GM18861 (cell line): ENCODE measurements around the gene OMG.
A peak's percentile ranks its signal among the peaks of the same experiment; 100 is the strongest.
"Not testable (repeated sequence)": the region's sequence is repeated elsewhere in the genome, so short reads cannot be mapped to it uniquely, and the experiment has no call there.

ENCODE experiments used
- ATAC-seq: cut with Tn5 transposase; IDR thresholded peaks from one replicate; pipeline ENCODE4 v1.9.1; 2021; ENCODE audit not compliant: unreplicated experiment

OMG gene

DNA sequence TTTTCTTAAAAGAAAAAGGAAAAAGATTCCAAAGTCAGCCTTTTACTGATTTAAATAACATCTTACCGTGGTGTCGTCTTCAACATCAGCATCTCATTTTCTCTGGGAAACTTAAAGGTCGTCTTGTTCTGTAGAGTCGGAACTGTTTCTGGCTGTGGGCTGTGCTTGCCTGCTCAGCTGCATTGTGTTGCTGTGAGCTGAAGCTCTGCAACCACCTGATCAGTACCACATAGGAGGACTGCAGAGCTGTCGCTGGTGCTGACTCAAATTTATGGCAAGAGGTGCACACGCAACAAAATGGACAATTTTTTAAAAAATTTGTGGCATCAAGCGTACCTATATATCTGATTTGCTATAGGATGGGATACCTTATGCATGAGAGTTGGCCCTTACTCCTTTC is at the start of gene OMG:
TSS of gene OMG (minus strand) at position 150 of the 400 bp plus-strand sequence. CDS start 908 bp downstream, outside the sequence.
- ATAC-seq, result no peak

- not testable (repeated sequence) for ATAC-seq
Measured at GRCh38 chr17:31345191-31345747, 48.2 kb upstream of the OMG start.

DNA sequence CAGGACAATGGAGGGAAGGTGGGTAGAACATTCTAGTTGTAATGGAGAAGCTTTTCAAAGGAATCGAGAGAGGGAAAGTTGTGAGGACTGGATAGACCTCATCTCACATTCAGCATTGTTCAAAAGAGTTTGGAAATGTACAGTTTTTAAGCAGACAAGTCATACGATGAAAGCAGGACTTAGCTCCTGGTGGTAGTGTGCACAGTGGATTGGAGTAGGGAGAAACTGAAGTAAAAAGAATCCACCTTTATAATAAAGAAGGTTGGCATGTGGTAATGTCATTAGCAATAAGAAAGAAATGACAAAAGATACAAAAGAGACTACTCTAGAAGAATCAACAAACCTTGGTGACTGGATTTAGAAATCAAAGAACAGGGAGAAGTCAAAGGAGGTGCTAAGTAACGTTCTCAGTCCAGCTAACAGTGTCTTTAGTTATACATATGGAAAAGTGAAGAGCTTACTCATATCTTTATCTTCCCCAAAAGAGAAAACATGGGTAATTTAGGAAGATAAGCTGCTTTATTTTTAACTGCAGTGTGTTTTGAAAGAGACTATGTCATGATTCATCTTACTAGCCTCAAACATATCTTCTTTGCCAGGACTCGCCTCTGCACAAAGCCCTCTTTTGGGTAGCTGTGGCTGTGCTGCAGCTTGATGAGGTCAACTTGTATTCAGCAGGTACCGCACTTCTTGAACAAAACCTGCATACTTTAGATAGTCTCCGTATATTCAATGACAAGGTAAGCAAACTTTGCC is 43.0 kb upstream of the OMG start:
- no peak for ATAC-seq

DNA sequence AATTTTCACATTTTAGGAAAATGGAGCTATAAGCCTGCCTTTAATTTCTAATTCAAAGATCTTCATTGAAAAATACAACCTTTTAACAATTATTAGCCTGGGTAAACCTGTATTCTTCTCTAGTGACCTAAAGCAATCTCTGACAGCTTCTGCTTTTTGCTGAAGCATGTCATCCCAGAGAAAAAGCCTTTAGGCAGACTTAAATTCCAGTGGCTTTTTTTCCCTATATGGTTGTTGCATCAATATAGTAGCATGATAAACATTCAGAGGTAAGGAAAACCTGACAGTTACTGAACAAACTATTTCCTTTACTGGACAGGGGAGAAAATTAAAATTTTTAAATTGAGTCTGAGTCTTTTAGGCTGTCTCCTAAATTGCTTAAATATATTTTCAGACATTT is 32.2 kb upstream of the OMG start:
- no peak for ATAC-seq

- no peak for ATAC-seq
Measured at GRCh38 chr17:31328160-31328535, 31.1 kb upstream of the OMG start.

- no peak for ATAC-seq
Measured at GRCh38 chr17:31327534-31328159, 30.6 kb upstream of the OMG start.

DNA sequence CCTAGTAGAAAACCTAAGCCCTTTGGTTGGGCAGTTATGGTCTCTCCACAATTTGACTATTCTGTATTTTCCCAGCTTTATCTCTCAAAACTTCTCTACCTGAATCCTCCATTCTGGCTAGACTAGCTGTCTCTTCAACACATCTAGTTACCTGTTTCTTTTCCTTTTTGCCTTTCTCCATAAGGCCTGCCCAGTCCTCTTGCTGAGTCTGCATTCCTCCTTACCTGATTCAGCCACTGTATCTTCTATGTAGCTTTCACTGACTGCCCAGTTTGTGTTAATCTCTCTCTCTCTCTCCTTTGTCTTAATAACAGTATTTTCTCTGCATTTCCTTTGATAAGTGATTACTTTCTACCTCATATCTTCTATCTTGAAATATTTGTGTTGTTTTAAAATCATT is 26.5 kb upstream of the OMG start:
- ATAC-seq, result no peak

DNA sequence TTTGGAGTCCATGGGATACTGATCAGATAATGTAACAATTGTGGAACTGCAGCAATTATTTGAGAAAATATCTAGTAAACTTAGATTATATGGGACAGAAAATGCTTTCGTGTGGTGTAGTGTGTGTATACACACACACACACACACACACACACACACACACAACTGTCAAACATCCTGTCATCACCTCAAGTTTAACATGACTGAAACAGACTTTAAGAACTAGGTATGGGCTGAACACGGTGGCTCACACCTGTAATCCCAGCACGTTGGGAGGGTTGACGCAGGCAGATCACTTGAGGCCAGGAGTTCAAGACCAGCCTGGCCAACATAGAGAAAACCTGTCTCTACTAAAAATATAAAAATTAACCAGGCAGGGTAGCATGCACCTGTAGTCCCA is 24.9 kb upstream of the OMG start:
- ATAC-seq, result no peak

DNA sequence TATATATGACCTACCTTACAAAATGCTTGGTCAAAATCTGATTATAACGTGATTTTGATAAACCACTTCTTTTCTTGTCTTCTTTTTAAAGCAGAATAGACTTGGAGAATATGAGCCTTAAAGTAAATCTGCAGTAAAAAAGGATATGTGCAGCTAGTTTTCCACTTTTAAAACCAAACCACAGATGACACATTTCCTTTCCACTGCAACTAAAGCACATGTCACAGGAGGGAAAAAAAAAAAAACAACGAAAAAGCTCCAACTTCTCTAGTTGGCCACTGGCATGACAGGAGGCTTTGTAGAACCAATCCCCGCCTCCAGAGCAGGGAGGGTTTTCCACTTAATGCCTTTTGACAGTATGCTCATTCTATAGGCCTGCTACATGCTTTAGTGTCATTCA is 24.4 kb upstream of the OMG start, which contains the start of gene EVI2A:
TSS of gene EVI2A (minus strand) at position 142 of the 400 bp plus-strand sequence. CDS start 2,609 bp downstream, outside the sequence.
- ATAC-seq, result no peak

- ATAC-seq, result no peak
Measured at GRCh38 chr17:31320791-31321190, 23.8 kb upstream of the OMG start.

DNA sequence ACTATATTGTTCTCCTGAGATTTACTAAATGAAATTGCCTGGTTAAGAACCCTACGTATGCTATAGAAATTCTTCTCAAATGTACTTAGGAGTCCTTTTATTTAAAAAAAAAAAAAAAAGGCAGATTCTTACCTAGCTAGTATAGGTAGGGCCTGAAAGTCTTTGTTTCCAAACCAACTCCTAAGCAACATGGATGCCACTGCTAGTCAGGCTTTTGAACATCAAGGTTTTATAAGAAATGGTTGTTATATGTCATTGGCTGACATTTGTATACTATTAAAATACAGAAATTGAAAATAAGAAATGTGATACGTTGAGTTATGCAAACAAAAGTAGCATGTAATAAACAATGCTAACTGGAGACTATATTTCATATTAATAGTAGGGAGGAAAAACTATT is 23.2 kb upstream of the OMG start:
- ATAC-seq, result no peak

DNA sequence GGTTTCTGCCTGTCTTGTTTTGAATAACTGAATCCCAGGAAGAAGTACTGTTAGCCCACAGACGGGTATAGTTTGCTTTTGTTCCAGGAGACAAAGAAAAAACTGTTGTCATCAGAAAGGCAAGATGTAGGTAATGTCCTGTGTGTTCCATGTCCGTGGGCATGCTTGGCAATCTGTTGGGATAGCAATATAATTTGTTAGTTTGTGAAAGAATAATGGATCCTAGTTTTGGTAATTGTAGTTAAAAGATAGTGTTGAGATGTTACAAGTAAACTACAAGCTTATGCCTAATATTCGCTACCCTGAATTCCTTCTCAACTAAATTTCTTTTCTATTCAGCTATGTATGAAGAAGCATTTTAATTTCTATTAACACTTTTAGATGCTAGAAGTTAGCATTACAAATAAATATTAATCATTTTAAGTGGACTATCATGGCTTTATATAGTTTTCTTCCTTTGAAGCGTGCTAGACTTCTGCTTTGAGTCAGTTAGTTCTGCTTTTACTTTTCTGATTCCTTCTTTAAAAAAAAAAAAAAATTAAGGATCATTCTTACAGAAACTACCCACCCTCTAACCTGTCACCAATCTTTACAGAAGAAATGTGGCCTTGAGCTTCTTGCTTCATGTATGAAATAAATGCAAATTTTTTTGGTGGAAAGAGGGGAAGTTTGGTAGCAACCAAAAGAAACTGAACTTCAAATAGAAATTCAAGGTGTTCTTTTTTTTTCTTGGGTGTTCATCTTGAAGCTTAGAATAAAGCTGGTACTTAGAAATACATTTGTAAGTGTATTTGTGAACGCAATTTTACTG is 22.0 kb upstream of the OMG start:
- ATAC-seq, result no peak

GRCh38 chr17:31318298-31318801 is 21.3 kb upstream of the OMG start:
- no peak for ATAC-seq

DNA sequence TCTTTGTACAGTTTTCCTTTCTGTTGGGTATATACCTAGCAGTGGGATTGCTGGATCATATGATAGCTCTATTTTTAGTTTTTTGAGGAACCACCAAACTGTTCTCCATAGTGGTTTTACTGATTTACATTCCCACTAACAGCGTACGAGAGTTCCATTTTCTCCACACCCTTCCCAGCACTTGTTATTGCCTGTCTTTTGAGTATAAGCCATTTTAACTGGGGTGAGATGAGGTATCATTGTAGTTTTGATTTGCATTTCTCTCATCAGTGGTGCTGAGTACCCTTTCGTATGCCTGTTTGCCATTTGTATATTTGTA is 17.7 kb upstream of the OMG start:
- ATAC-seq, result no peak

DNA sequence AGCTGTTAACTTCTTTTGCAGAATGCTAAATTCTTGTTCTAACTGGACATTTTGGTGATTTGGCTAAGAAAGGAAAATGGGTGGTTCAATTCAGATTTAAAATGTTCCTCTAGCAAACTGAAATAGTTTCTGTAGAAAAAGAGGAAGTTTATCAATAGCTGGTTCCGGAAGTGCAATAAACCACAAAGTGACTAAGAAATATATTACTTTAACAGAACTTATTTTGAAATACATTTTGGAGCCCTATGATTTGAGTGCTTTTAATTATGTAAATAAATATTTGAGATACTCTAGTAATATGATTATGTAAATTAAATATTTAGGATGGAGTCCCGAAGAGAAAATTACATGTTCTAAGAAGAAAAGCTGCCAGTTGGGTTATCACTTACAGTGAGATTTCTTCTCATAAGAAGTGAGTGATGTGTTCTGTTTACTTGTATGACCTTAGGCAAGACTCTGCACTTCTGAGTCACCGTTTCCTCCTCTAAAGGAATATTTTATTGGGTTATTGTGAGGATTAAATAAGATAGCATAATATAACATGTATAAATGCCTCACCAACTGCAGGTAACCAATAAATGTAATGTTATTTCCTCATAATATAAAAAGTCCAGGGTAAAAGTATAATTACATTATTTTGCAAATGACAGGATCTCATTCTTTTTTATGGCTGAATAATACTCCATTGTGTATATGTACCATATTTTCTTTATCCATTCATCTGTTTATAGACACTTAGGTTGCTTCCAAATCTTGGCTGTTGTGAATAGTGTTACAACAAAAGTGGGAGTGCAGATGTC is 17.1 kb upstream of the OMG start, which contains the start of gene EVI2B:
TSS of gene EVI2B (minus strand) at position 73 of the 800 bp plus-strand sequence. CDS start 8,445 bp downstream, outside the sequence.
- ATAC-seq, result peak; percentile 38

DNA sequence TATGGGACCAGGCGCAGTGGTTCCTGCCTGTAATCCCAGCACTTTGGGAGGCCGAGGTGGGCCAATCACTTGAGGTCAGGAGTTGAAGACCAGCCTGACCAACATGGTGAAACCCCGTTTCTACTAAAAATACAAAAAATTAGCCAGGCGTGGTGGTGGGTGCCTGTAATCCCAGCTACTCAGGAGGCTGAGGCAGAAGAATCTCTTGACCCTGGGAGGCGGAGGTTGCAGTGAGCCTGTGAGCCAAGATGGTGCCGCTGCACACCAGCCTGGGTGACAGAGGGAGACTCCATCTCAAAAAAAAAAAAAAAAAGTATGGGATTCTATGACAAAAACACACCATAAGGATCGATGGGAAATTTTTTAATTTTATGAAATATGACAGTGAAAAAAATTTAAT is 15.2 kb upstream of the OMG start:
- ATAC-seq, result not testable (repeated sequence)

GRCh38 chr17:31311526-31311925 is 14.5 kb upstream of the OMG start:
- ATAC-seq, result no peak

GRCh38 chr17:31310886-31311285 is 13.8 kb upstream of the OMG start:
- no peak for ATAC-seq

DNA sequence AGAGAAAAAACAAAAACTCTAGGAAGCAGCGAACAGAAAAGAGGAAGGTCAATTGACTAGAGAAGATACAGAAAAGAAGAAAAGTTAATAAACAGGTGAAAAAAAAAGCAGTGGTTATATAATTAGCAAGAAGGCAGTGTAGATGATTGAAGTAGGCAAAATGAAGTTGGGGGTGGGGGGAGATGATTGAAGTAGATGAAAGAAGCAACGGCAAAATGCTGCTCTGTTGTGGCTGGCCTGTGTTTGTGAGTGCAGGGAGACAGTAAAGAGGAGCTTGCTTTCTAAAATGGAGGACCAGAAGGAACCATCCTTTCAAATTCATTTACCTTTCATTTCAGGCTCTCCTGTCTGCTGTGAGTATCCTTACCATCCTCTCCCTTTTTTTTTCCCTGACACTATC is 13.2 kb upstream of the OMG start:
- no peak for ATAC-seq

DNA sequence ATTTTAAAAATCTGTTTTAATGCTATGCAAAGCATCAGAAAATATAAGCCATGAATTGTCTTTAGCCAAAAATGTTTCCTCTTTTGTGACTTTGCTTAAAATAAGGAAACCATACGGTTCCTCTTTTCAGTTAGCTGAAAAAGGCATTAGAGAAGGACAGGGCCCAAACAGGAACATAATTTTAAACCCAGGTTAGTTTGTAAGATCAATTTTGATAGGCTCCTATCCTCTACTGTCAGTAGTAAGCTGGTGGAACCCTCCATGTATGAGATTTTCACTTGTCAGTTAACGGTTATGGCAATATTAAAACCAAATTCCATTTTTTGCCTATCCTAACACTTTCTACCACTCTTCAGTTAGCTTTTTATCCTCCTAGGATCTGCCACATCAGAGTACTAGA is 12.5 kb upstream of the OMG start:
- peak; percentile 36 for ATAC-seq
